HepG2 (cell line): Measurements from ENCODE around the gene THSD4. TPM values are rescaled to one million over a fixed set of nuclear protein-coding genes. Genes with fewer than 3 reads are reported as not detected.

Experiments used
- ATAC-seq: fragments of 200-7000 bp; cut with Tn5 transposase; 3 replicates; pipeline ENCODE4 v1.9.1; 2020; ENCODE audit warnings: mild to moderate bottlenecking, moderate library complexity
- BruUV-seq: library from RNA; stranded (reverse); fragments of 400-500 nt; replicated peaks from 2 replicates; lab custom pipeline; 2021; lab: Mats Ljungman, UMichigan
- CTCF ChIA-PET: fragments of 300-600 bp; formaldehyde crosslinking; extraction: SDS; loops from one replicate; lab custom pipeline; 2021; ENCODE audit warnings: low total read pairs, inconsistent platforms, low intra/inter-chr PET ratio; lab: Yijun Ruan, JAX
- POLR2A ChIA-PET: fragments of 350-600 bp; sonication (Branson Sonifier 250); formaldehyde crosslinking; loops from one replicate; lab custom pipeline; 2020; ENCODE audit warnings: antibody characterized with exemption, inconsistent platforms; lab: Yijun Ruan, JAX
- DNase-seq: peaks from one replicate; pipeline ENCODE4 v3.0.0-alpha.2; 2015; ENCODE audit warnings: low spot score
- FAIRE-seq: peaks from 3 replicates; lab custom pipeline; 2011; peaks lifted over from hg19 to GRCh38; lab: Jason Lieb, UNC
- H2AFZ ChIP-seq: one replicate; pipeline ENCODE4 v1.6.1; 2011; ENCODE audit warnings: low read length, inconsistent platforms
- H3K27ac ChIP-seq: fragments of 300-600 bp; 3 replicates; pipeline ENCODE4 v1.8.0; 2011; ENCODE audit warnings: mixed run types, mild to moderate bottlenecking, mixed read lengths, low read length, inconsistent platforms; ENCODE audit not compliant: insufficient read depth; ENCODE audit errors: extremely low read length
- H3K27me3 ChIP-seq, 2 experiments: fragments of 200-600 bp in 1 of 2; 2 replicates in 1 of 2; 3 replicates in 1 of 2; pipeline versions ENCODE4 v1.6.0 to v1.8.0; 2011; ENCODE audit warnings: low read length in 2 of 2, mild to moderate bottlenecking in 2 of 2, moderate library complexity in 2 of 2, inconsistent platforms in 1 of 2; ENCODE audit not compliant: insufficient read depth in 2 of 2, control insufficient read depth in 1 of 2
- H3K36me3 ChIP-seq, 2 experiments: fragments of 200-600 bp in 1 of 2; replicated peaks in 1 of 2; 2 replicates in 1 of 2; 3 replicates in 1 of 2; pipeline versions ENCODE4 v1.5.1 to v1.8.0; 2011; ENCODE audit warnings: low read length in 2 of 2, inconsistent platforms in 1 of 2; ENCODE audit not compliant: insufficient read depth in 2 of 2, control insufficient read depth in 1 of 2
- H3K4me1 ChIP-seq: 2 replicates; pipeline ENCODE4 v1.5.1; 2012; ENCODE audit warnings: low read length, inconsistent platforms; ENCODE audit not compliant: insufficient read depth
- H3K4me2 ChIP-seq: 2 replicates; pipeline ENCODE4 v1.6.0; 2011; ENCODE audit warnings: low read depth, low read length, inconsistent platforms
- H3K4me3 ChIP-seq, 3 experiments: fragments of 200-600 bp in 1 of 3; sonication (generic), shearing (Covaris generic) in 1 of 3; replicated peaks in 1 of 3; 2 replicates each; pipeline ENCODE4 v1.5.1; 2011 to 2016; ENCODE audit warnings: low read length in 3 of 3, inconsistent platforms in 2 of 3, low read depth in 2 of 3, mild to moderate bottlenecking in 2 of 3, control low read depth in 1 of 3, mixed read lengths in 1 of 3; ENCODE audit not compliant: insufficient read depth in 1 of 3
- H3K79me2 ChIP-seq: one replicate; pipeline ENCODE4 v1.6.1; 2011; ENCODE audit warnings: low read length, inconsistent platforms; ENCODE audit not compliant: insufficient read depth
- H3K9ac ChIP-seq: 2 replicates; pipeline ENCODE4 v1.6.0; 2011; ENCODE audit warnings: mild to moderate bottlenecking, low read depth, low read length, inconsistent platforms; ENCODE audit not compliant: insufficient read depth
- H3K9me3 ChIP-seq: 2 replicates; pipeline ENCODE4 v1.5.1; 2012; ENCODE audit warnings: mild to moderate bottlenecking, low read length
- H4K20me1 ChIP-seq: 2 replicates; pipeline ENCODE4 v1.6.0; 2011; ENCODE audit warnings: inconsistent platforms, mild to moderate bottlenecking, low read length, moderate library complexity; ENCODE audit not compliant: insufficient read depth
- NFKBIZ ChIP-seq: IDR thresholded peaks from 2 replicates; pipeline ENCODE4 v1.6.1; 2018; ENCODE audit warnings: missing genetic modification reagents, missing compliant biosample characterization
- ZNF510 ChIP-seq: sonication (generic); formaldehyde crosslinking; IDR thresholded peaks from 2 replicates; pipeline ENCODE4 v1.4.0; 2020; ENCODE audit warnings: low read depth, mild to moderate bottlenecking, missing genetic modification reagents
- WGBS: methylation state at CpG from one replicate; pipeline ENCODE4 v1.1.6; 2017; ENCODE audit warnings: low lambda C conversion rate; 5-methylcytosine and 5-hydroxymethylcytosine counted together
- in situ Hi-C: cut with HindIII; loops from 2 replicates; pipeline ENCODE4 v1.10.0; 2017; ENCODE audit warnings: low pct_unique_long_range_greater_than_20kb; ENCODE audit not compliant: extremely low pct_ligation_motif_present
- intact Hi-C: fragments of 100-400 bp; cut with micrococcal nuclease; formaldehyde crosslinking; loops from one replicate; pipeline ENCODE4 v1.10.0; 2022; ENCODE audit not compliant: unreplicated experiment
- polyA plus RNA-seq, 8 experiments: library from polyadenylated mRNA; depleted of rRNA in 3 of 8; stranded (reverse) in 7 of 8; unstranded in 1 of 8; fragments of >200 nt; fragmentation: Illumina TruSeq in 4 of 8; extraction: Trizol in 4 of 8; gene quantifications; 2 replicates each; pipeline versions ENCODE4 v1.2.1 to v1.2.3, GENCODE V29; 2011 to 2016; ENCODE audit warnings: low read depth in 4 of 8, missing spikeins in 1 of 8, mixed read lengths in 1 of 8; ENCODE audit not compliant: insufficient read depth in 1 of 8
- total RNA-seq, 5 experiments: library from RNA; depleted of rRNA; stranded (reverse); fragments of >200 nt; fragmentation: Illumina TruSeq; extraction: Trizol; gene quantifications; 2 replicates each; pipeline ENCODE4 v1.2.3, GENCODE V29; 2016; ENCODE audit warnings: low read depth in 1 of 5
- TF ChIP-seq, protein P1 (sequence below): sonication (generic); formaldehyde crosslinking; IDR thresholded peaks from 2 replicates; pipeline ENCODE4 v1.5.1; 2020; ENCODE audit warnings: mild to moderate bottlenecking, missing genetic modification reagents, moderate library complexity
- TF ChIP-seq, protein P2 (sequence below): sonication (generic); formaldehyde crosslinking; IDR thresholded peaks from 2 replicates; pipeline ENCODE4 v1.5.1; 2020; ENCODE audit warnings: mild to moderate bottlenecking, missing genetic modification reagents, borderline replicate concordance

The THSD4 gene
- total and polyA plus RNA-seq, 2 of the 13 experiments (the other 11 are each of a cell fraction or from before 2014, with no cell fraction given), result 0.07 to 0.21 TPM

DNA sequence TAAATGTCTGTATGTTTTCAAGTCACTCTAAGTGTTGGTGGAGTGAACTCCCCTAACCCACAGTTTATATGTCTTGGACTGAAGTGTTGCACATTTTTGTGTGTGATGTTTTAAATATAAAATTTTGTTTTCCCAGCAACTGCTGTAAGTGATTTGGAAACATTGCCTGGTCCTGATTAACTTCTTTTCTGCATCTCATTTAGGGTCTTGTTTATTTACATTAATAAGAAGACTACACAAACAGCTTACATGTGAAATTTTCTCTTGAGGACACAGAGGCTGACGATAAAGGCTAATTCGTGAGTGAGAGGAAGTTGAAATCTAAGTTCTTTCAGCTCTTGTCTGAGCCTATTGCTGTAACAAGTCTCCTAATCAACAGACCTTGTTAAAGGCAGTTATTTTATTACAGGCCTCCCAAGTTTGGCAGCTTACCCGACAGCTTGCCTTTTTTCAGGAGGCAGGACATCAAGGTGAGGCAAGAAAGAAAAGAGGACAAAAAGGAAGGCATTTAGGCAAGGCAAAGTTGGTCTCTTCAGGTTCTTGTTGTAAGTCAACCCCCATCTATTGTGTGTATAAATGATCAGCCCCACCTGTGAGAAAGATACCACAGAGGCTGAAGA is 517.4 kb downstream of the THSD4 start:
- Histone ChIP-seq H3K36me3 (no peaks in the 10 kb centered on the region), H3K9me3 (no peaks in the 10 kb centered on the region), H3K27ac (no peak overlapping the region), H3K4me1 (no peaks in the 10 kb centered on the region), H2AFZ (no peak overlapping the region), H3K79me2 (no peaks in the 10 kb centered on the region), H3K4me2 (no peak overlapping the region), H3K27me3 (peaks cover 0 to 15% of the 10 kb centered on the region in 2 experiments; a peak in 1 of 5 replicates), H4K20me1 (no peaks in the 10 kb centered on the region), H3K4me3 (no peak overlapping the region), H3K9ac (no peak overlapping the region)
- WGBS, result 21% methylated on average over 3 of the region's 3 CpGs
- BruUV-seq, result no TSS peak
- DNase-seq (no peak), ATAC-seq (no peak), FAIRE-seq (no peak)
- CTCF ChIA-PET, result no interaction called here
- in situ Hi-C loops (no loop called here), intact Hi-C loops (no loop called here)
- TF ChIP-seq, protein P1, sequence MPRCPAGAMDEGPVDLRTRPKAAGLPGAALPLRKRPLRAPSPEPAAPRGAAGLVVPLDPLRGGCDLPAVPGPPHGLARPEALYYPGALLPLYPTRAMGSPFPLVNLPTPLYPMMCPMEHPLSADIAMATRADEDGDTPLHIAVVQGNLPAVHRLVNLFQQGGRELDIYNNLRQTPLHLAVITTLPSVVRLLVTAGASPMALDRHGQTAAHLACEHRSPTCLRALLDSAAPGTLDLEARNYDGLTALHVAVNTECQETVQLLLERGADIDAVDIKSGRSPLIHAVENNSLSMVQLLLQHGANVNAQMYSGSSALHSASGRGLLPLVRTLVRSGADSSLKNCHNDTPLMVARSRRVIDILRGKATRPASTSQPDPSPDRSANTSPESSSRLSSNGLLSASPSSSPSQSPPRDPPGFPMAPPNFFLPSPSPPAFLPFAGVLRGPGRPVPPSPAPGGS (CRISPR knock-in tag), result no peak
- TF ChIP-seq ZNF510 (CRISPR knock-in tag) (no peak), NFKBIZ (CRISPR knock-in tag) (no peak)
- TF ChIP-seq, protein P2, sequence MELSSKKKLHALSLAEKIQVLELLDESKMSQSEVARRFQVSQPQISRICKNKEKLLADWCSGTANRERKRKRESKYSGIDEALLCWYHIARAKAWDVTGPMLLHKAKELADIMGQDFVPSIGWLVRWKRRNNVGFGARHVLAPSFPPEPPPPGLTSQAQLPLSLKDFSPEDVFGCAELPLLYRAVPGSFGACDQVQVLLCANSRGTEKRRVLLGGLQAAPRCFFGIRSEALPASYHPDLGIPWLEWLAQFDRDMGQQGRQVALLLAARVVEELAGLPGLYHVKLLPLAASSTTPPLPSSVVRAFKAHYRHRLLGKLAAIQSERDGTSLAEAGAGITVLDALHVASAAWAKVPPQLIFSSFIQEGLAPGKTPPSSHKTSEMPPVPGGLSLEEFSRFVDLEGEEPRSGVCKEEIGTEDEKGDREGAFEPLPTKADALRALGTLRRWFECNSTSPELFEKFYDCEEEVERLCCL (CRISPR knock-in tag), result no peak
- POLR2A ChIA-PET, result no interaction called here
